Trophoblast cell (in vitro differentiated cells and primary cell): Measurements from ENCODE around the gene MED8.
A peak's percentile ranks its signal among the peaks of the same experiment; 100 is the strongest.

Experiments
- DNase-seq, 2 donors: peaks; one replicate each; pipeline ENCODE4 v3.0.0-alpha.2; 2016
- H2AFZ ChIP-seq: 2 replicates; pipeline ENCODE4 v1.6.1; 2013; ENCODE audit warnings: low read length, moderate library complexity, mild to moderate bottlenecking; ENCODE audit not compliant: insufficient read depth, poor library complexity
- H2AK5ac ChIP-seq: 2 replicates; pipeline ENCODE4 v1.6.1; 2013; ENCODE audit warnings: mild to moderate bottlenecking, low read length
- H2BK120ac ChIP-seq: 2 replicates; pipeline ENCODE4 v1.6.1; 2013; ENCODE audit warnings: low read length, mild to moderate bottlenecking, moderate library complexity; ENCODE audit not compliant: insufficient read depth, poor library complexity
- H2BK12ac ChIP-seq: 2 replicates; pipeline ENCODE4 v1.6.1; 2013; ENCODE audit warnings: mild to moderate bottlenecking, low read length, moderate library complexity
- H2BK5ac ChIP-seq: 2 replicates; pipeline ENCODE4 v1.6.1; 2013; ENCODE audit warnings: low read length, low read depth, moderate library complexity, mild to moderate bottlenecking; ENCODE audit not compliant: poor library complexity
- H3K14ac ChIP-seq: 2 replicates; pipeline ENCODE4 v1.6.1; 2013; ENCODE audit warnings: mild to moderate bottlenecking, low read length
- H3K18ac ChIP-seq: 2 replicates; pipeline ENCODE4 v1.6.1; 2013; ENCODE audit warnings: mild to moderate bottlenecking, low read length
- H3K23ac ChIP-seq: 2 replicates; pipeline ENCODE4 v1.6.1; 2013; ENCODE audit warnings: low read length
- H3K27ac ChIP-seq: 2 replicates; pipeline ENCODE4 v1.5.1; 2013; ENCODE audit warnings: low read depth, mild to moderate bottlenecking, inconsistent platforms, low read length, moderate library complexity
- H3K27me3 ChIP-seq: 2 replicates; pipeline ENCODE4 v1.6.1; 2013; ENCODE audit warnings: inconsistent platforms, mild to moderate bottlenecking, low read length, moderate library complexity; ENCODE audit not compliant: insufficient read depth
- H3K36me3 ChIP-seq, 2 experiments: 1 replicate in 1 of 2; 2 replicates in 1 of 2; pipeline ENCODE4 v1.6.1; 2013; ENCODE audit warnings: low read length in 2 of 2, mild to moderate bottlenecking in 2 of 2, moderate library complexity in 1 of 2; ENCODE audit not compliant: insufficient read depth in 2 of 2, control insufficient read depth in 1 of 2
- H3K4ac ChIP-seq: 2 replicates; pipeline ENCODE4 v1.6.1; 2013; ENCODE audit warnings: low read depth, mild to moderate bottlenecking, low read length, moderate library complexity
- H3K4me1 ChIP-seq, 2 experiments: 1 replicate in 1 of 2; 2 replicates in 1 of 2; pipeline ENCODE4 v1.6.1; 2013; ENCODE audit warnings: low read length in 2 of 2, mild to moderate bottlenecking in 2 of 2, moderate library complexity in 1 of 2; ENCODE audit not compliant: insufficient read depth in 2 of 2, control insufficient read depth in 1 of 2
- H3K4me2 ChIP-seq: 2 replicates; pipeline ENCODE4 v1.6.1; 2013; ENCODE audit warnings: inconsistent platforms, mild to moderate bottlenecking, low read length, moderate library complexity
- H3K4me3 ChIP-seq: 2 replicates; pipeline ENCODE4 v1.5.1; 2013; ENCODE audit warnings: mild to moderate bottlenecking, low read depth, low read length, inconsistent platforms
- H3K79me1 ChIP-seq: one replicate; pipeline ENCODE4 v1.6.1; 2013; ENCODE audit warnings: low read length
- H3K79me2 ChIP-seq: 2 replicates; pipeline ENCODE4 v1.6.1; 2013; ENCODE audit warnings: low read length, mild to moderate bottlenecking; ENCODE audit not compliant: control insufficient read depth, insufficient read depth, poor library complexity
- H3K9ac ChIP-seq: 2 replicates; pipeline ENCODE4 v1.6.1; 2013; ENCODE audit warnings: mild to moderate bottlenecking, low read length
- H3K9me3 ChIP-seq: 2 replicates; pipeline ENCODE4 v1.6.1; 2013; ENCODE audit warnings: low read depth, mild to moderate bottlenecking, control low read depth, inconsistent platforms, low read length; ENCODE audit not compliant: insufficient read depth
- H4K12ac ChIP-seq: 2 replicates; pipeline ENCODE4 v1.6.1; 2013; ENCODE audit warnings: low read depth, mild to moderate bottlenecking, low read length, moderate library complexity
- H4K8ac ChIP-seq: 2 replicates; pipeline ENCODE4 v1.6.1; 2013; ENCODE audit warnings: low read depth, mild to moderate bottlenecking, low read length, moderate library complexity
- H4K91ac ChIP-seq: one replicate; pipeline ENCODE4 v1.6.1; 2013; ENCODE audit warnings: low read depth, mild to moderate bottlenecking, low read length, moderate library complexity
- WGBS: extraction: QIAGEN DNeasy Blood & Tissue Kit; methylation state at CpG from one replicate; pipeline ENCODE4 v1.1.7; 2013; ENCODE audit warnings: missing lambda C conversion rate; ENCODE audit not compliant: insufficient read length, insufficient coverage; ENCODE audit errors: extremely low coverage; 5-methylcytosine and 5-hydroxymethylcytosine counted together

The MED8 gene

DNA sequence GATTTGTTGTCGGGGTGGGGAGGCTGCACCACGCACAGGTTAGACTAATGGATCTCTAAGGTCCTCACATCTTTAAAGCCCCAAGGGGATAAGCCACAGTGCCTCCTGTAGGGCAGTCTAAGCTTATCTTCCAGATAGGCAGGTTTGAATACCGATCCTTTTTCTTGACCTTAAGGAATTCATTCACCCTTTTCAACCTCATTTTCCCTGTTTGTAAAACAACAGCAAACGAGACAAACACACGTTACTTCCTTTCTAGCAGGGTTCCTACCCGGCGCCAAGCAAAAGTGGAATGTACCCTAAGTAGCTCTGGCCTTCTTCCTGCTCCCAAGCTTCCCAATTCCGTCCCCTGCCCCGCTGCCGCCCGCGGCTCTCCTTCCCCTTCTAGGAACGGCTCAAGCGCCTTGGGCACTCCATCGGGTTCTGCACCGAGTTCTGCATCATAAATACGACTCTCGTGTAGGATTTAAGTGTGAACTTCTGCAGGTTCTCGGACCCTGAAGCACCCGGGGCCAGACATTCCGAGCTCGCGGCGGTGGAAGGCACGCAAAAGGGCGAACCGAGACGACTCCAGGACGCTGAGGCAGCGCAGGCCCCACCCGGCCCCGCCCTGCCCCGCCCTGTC lies 31.4 kb downstream of the MED8 start:
- peak overlapping the region; percentile 66 for H3K4me2 ChIP-seq

DNA sequence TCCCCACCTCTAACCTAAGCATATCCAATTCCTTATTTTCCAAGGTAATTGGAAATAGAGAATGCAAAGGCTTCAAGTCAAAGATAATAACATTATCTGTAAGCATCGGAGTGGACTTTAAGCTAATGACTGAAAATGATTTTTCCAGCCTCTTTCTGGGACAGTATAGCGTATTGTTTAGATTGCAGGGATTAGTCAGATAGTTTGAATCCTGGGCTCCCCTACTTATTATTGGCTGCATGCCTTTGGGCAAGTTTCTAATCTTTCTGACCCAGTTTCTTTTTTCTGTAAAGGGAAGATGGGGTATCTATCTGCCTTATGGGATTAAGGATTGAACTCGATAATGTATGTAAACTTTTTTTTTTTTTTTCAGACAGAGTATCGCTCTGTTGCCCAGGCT lies 32.3 kb downstream of the MED8 start:
- no peak overlapping the region for H4K12ac ChIP-seq
- no peak overlapping the region for H3K27ac ChIP-seq
- no peak overlapping the region for H3K18ac ChIP-seq
- H3K9me3 ChIP-seq: peaks cover 2% of the 10 kb centered on the region
- no peak for DNase-seq
- H3K9ac ChIP-seq: no peak overlapping the region
- H3K4me1 ChIP-seq: peaks cover 6 to 19% of the 10 kb centered on the region in 2 experiments
- H3K79me1 ChIP-seq: peaks cover 8% of the 10 kb centered on the region
- H3K4ac ChIP-seq: no peak overlapping the region
- no peak overlapping the region for H2BK5ac ChIP-seq
- no peak overlapping the region for H2AK5ac ChIP-seq
- H2AFZ ChIP-seq: no peak overlapping the region
- no peak overlapping the region for H4K91ac ChIP-seq
- no peak overlapping the region for H3K4me3 ChIP-seq
- H2BK120ac ChIP-seq: no peak overlapping the region
- no peak overlapping the region for H3K23ac ChIP-seq
- H3K36me3 ChIP-seq: peaks cover 16 to 25% of the 10 kb centered on the region in 2 experiments
- WGBS: no CpG with 5 or more reads among the region's 4 CpGs
- no peak overlapping the region for H3K4me2 ChIP-seq
- no peak overlapping the region for H4K8ac ChIP-seq
- H3K79me2 ChIP-seq: peaks cover 6% of the 10 kb centered on the region
- no peak overlapping the region for H3K14ac ChIP-seq
- no peak overlapping the region for H2BK12ac ChIP-seq
- H3K27me3 ChIP-seq: no peaks in the 10 kb centered on the region

More for the DNA sequence above, 31.4 kb downstream of the MED8 start:
- Histone ChIP-seq H4K91ac (peak overlapping the region; percentile 81), H3K79me1 (peaks cover 8% of the 10 kb centered on the region), H3K27ac (peak overlapping the region; percentile 86), H3K4me3 (peak overlapping the region; percentile 78), H2AFZ (peak overlapping the region; percentile 14), H3K18ac (peak overlapping the region; percentile 60), H2BK120ac (peak overlapping the region; percentile 77), H3K9ac (peak overlapping the region; percentile 92), H3K14ac (peak overlapping the region; percentile 43), H4K12ac (peak overlapping the region; percentile 78), H3K9me3 (peaks cover 2% of the 10 kb centered on the region), H3K23ac (no peak overlapping the region), H3K27me3 (no peaks in the 10 kb centered on the region), H2BK5ac (peak overlapping the region; percentile 70), H2AK5ac (peak overlapping the region; percentile 17), H3K4ac (peak overlapping the region; percentile 30), H3K79me2 (peaks cover 6% of the 10 kb centered on the region), H3K4me1 (peaks cover 6 to 19% of the 10 kb centered on the region in 2 experiments), H4K8ac (peak overlapping the region; percentile 84), H3K36me3 (peaks cover 20 to 30% of the 10 kb centered on the region in 2 experiments), H2BK12ac (no peak overlapping the region)
- peak; percentile 40 to 78 for DNase-seq
- WGBS: no CpG with 5 or more reads among the region's 33 CpGs

DNA sequence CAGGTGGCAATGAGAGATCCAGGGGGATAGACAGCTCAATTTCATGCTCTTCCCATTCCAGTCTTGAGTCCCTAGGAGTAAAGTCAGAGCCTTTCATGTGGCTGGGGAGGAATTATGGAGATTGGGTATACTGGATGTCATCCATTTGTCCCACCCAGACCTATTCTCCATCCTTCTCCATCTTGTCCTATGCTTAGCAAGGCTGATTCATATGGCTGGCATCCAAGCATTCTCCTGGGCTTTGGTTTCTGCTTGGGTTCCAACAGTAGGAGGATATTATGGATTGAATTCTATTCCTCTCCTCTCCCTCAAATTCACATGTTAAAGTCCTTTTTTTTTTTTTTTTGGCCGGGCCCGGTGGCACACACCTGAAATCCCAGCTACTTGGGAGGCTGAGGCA lies 34.7 kb downstream of the MED8 start:
- Histone ChIP-seq H2AK5ac (no peak overlapping the region), H3K27me3 (no peaks in the 10 kb centered on the region), H3K27ac (no peak overlapping the region), H2BK5ac (no peak overlapping the region), H4K8ac (no peak overlapping the region), H3K14ac (no peak overlapping the region), H3K36me3 (peaks cover 2 to 3% of the 10 kb centered on the region in 2 experiments), H4K91ac (no peak overlapping the region), H3K23ac (no peak overlapping the region), H4K12ac (no peak overlapping the region), H2AFZ (no peak overlapping the region), H3K9ac (no peak overlapping the region), H3K4ac (no peak overlapping the region), H3K79me1 (peaks cover 8% of the 10 kb centered on the region), H3K79me2 (peaks cover 6% of the 10 kb centered on the region), H2BK120ac (no peak overlapping the region), H3K4me3 (no peak overlapping the region), H3K4me2 (no peak overlapping the region), H3K9me3 (no peaks in the 10 kb centered on the region), H2BK12ac (no peak overlapping the region), H3K18ac (no peak overlapping the region), H3K4me1 (peaks cover 3 to 6% of the 10 kb centered on the region in 2 experiments)
- WGBS: no CpG with 5 or more reads among the region's 2 CpGs
- no peak for DNase-seq

DNA sequence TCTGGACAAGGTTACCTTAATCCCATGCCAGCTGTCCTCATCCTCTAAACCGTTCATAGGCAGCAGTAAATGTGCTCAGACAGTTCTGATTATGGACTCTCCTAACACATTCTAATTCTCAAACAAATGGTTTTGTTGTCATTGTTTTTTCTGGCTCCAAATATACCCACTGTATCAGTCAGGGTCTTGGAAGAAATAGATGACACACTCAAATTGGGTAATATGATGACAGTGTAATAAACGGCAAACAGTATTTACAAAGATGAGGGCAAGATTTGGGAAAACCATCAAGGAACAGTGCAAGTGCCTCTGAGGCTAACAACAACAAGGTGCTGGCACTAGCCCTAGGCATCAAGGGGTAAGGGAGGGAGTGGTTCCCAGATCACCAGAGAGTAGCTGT lies 35.1 kb downstream of the MED8 start:
- Histone ChIP-seq H3K79me1 (peaks cover 8% of the 10 kb centered on the region), H3K36me3 (no peaks in the 10 kb centered on the region), H3K27me3 (no peaks in the 10 kb centered on the region), H3K4me2 (no peak overlapping the region), H3K4me1 (peaks cover 0 to 3% of the 10 kb centered on the region in 2 experiments), H3K4me3 (no peak overlapping the region), H2AFZ (no peak overlapping the region), H4K91ac (no peak overlapping the region), H3K23ac (no peak overlapping the region), H3K9ac (no peak overlapping the region), H2BK120ac (no peak overlapping the region), H3K18ac (no peak overlapping the region), H2BK12ac (no peak overlapping the region), H2AK5ac (no peak overlapping the region), H4K12ac (no peak overlapping the region), H4K8ac (no peak overlapping the region), H2BK5ac (no peak overlapping the region), H3K27ac (no peak overlapping the region), H3K4ac (no peak overlapping the region), H3K9me3 (no peaks in the 10 kb centered on the region), H3K14ac (no peak overlapping the region), H3K79me2 (peaks cover 6% of the 10 kb centered on the region)
- no peak for DNase-seq
- no CpG with 5 or more reads among the region's 2 CpGs for WGBS
